Esophagus muscularis mucosa (tissue), 4 donors: ENCODE measurements around the gene RCBTB2. TPM values are rescaled to one million over a fixed set of nuclear protein-coding genes. Genes with fewer than 3 reads are reported as not detected.

Experiments
- DNase-seq: peaks from one replicate; pipeline ENCODE4 v3.0.0-alpha.2; 2017; ENCODE audit errors: extremely low spot score
- H3K27ac ChIP-seq, 4 donors: fragments of 200-600 bp; sonication (generic); replicated peaks in 1 of 4; 1 replicate in 3 of 4; 2 replicates in 1 of 4; pipeline ENCODE4 v1.5.1; 2016 to 2019; ENCODE audit warnings: mild to moderate bottlenecking in 1 of 4
- H3K27me3 ChIP-seq, 4 donors: fragments of 200-600 bp; sonication (generic); one replicate each; pipeline versions ENCODE4 v1.5.1 to v1.6.0; 2016 to 2019
- H3K36me3 ChIP-seq, 4 donors: fragments of 200-600 bp; sonication (generic); one replicate each; pipeline ENCODE4 v1.5.1; 2016 to 2019
- H3K4me1 ChIP-seq, 4 donors: fragments of 200-600 bp; sonication (generic); one replicate each; pipeline ENCODE4 v1.5.1; 2016 to 2019
- H3K4me3 ChIP-seq, 4 donors: fragments of 200-600 bp; sonication (generic); 1 replicate in 2 of 4; 2 replicates in 2 of 4; pipeline ENCODE4 v1.5.1; 2016 to 2019; ENCODE audit warnings: mild to moderate bottlenecking in 4 of 4, moderate library complexity in 1 of 4
- H3K9me3 ChIP-seq, 4 donors: fragments of 200-600 bp; sonication (generic); 1 replicate in 3 of 4; 2 replicates in 1 of 4; pipeline ENCODE4 v1.5.1; 2016 to 2019
- EP300 ChIP-seq: sonication (generic); formaldehyde crosslinking; IDR thresholded peaks from one replicate; pipeline ENCODE4 v1.6.1; 2017; ENCODE audit warnings: antibody characterized with exemption
- POLR2A ChIP-seq: fragments of 450-650 bp; IDR thresholded peaks from one replicate; pipeline ENCODE4 v1.6.1; 2017; ENCODE audit warnings: antibody characterized with exemption, moderate library complexity, mild to moderate bottlenecking, low read depth
- POLR2AphosphoS5 ChIP-seq, 2 donors: sonication (generic); formaldehyde crosslinking; IDR thresholded peaks; one replicate each; pipeline ENCODE4 v1.6.1; 2017; ENCODE audit warnings: antibody characterized with exemption in 2 of 2
- WGBS: methylation state at CpG from one replicate; pipeline ENCODE4 v1.1.5; 2018; 5-methylcytosine and 5-hydroxymethylcytosine counted together
- intact Hi-C: fragments of 100-400 bp; cut with DNase I; formaldehyde crosslinking; loops from one replicate; pipeline ENCODE4 v1.15.1; 2023
- total RNA-seq, 4 donors: library from RNA; depleted of rRNA; stranded (reverse); fragments of >200 nt; gene quantifications; one replicate each; pipeline versions ENCODE4 v1.1.0 to v1.2.1, GENCODE V29; 2016
- TF ChIP-seq, protein P1 (sequence below), 3 experiments: fragments of 200-600 bp in 2 of 3; fragments of 450-650 bp in 1 of 3; sonication (generic) in 2 of 3; IDR thresholded peaks; one replicate each; pipeline ENCODE4 v1.5.1; 2017 to 2019; ENCODE audit warnings: antibody characterized with exemption in 3 of 3, mild to moderate bottlenecking in 2 of 3, moderate library complexity in 1 of 3

The RCBTB2 gene
- total RNA-seq, 4 donors from 2014 or later: 10.1 to 14.5 (median 11.0) TPM

DNA sequence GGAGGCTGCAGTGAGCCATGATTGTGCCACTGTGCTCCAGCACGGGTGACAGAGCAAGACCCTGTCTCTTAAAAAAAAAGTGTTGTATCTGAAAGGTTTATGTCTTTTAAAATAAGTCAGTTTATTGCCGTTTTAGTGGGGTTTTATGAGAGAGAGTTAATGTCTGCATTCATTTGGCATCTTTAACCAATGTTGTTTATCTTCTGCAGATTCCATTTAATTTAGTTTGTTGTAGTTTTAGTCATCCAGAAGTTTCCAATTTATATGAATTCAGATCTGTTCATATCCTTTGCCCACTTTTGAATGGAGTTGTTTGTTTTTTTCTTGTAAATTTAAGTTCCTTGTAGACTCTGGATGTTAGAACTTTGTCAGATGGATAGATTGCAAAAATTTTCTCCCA lies 83.2 kb downstream of the RCBTB2 start:
- Histone ChIP-seq H3K27me3 (no peaks in the 10 kb centered on the region), H3K36me3 (peaks cover 0 to 16% (median 8%) of the 10 kb centered on the region in 4 donors), H3K27ac (no peak overlapping the region), H3K9me3 (peaks cover 0 to 8% (median 2%) of the 10 kb centered on the region in 4 donors), H3K4me3 (no peak overlapping the region), H3K4me1 (peaks cover 0 to 4% (median 3%) of the 10 kb centered on the region in 4 donors)
- no peak for DNase-seq
- intact Hi-C loops: no loop called here
- TF ChIP-seq EP300 (no peak), POLR2AphosphoS5 (IDR thresholded peaks at IDR 0.05) (no peak), POLR2A (no peak)
- TF ChIP-seq, protein P1, sequence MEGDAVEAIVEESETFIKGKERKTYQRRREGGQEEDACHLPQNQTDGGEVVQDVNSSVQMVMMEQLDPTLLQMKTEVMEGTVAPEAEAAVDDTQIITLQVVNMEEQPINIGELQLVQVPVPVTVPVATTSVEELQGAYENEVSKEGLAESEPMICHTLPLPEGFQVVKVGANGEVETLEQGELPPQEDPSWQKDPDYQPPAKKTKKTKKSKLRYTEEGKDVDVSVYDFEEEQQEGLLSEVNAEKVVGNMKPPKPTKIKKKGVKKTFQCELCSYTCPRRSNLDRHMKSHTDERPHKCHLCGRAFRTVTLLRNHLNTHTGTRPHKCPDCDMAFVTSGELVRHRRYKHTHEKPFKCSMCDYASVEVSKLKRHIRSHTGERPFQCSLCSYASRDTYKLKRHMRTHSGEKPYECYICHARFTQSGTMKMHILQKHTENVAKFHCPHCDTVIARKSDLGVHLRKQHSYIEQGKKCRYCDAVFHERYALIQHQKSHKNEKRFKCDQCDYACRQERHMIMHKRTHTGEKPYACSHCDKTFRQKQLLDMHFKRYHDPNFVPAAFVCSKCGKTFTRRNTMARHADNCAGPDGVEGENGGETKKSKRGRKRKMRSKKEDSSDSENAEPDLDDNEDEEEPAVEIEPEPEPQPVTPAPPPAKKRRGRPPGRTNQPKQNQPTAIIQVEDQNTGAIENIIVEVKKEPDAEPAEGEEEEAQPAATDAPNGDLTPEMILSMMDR (IDR thresholded peaks at IDR 0.05): no peak
- 94% methylated on average over 2 of the region's 2 CpGs for WGBS

DNA sequence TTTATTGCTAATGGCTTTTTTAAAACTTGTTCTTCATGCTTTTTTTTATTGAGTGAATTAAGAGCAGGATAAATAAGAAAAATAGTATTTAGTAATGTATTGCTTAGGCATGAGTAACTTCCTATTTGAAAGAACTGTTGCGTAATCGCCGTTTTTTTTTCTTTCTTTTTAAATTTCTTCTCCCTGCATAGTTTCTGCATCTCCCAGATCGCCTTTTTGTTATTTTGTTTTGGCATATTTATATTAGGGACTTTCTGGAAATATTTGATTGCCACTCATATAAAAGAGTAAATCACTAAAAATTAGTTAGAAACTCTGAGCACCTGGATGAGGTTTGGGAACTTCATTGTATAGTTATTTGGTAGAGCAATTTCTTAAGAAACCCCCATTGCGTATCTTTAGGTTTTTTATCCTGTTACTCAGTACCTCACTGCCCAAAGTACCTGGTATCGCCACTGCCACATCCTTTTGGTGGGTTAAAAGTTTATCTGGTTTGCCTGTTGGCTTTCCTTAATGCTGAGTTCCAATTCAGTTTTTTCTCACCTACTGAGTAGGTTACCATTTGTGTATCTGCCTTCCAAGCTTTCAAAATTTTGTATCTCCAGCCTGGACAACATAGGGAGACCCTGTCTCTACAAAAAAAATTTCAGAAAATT lies 83.8 kb downstream of the RCBTB2 start:
- no peak for DNase-seq
- TF ChIP-seq POLR2AphosphoS5 (IDR thresholded peaks at IDR 0.05) (no peak), EP300 (no peak), POLR2A (no peak)
- TF ChIP-seq, protein P1 (IDR thresholded peaks at IDR 0.05): no peak
- H3K9me3 ChIP-seq: peaks cover 0 to 8% (median 2%) of the 10 kb centered on the region in 4 donors
- no peaks in the 10 kb centered on the region for H3K27me3 ChIP-seq
- peaks cover 0 to 14% (median 5%) of the 10 kb centered on the region in 4 donors for H3K36me3 ChIP-seq
- intact Hi-C loops: no loop called here
- H3K4me1 ChIP-seq: peaks cover 0 to 4% (median 3%) of the 10 kb centered on the region in 4 donors
- no peak overlapping the region for H3K27ac ChIP-seq
- WGBS: 68% methylated on average over 6 of the region's 6 CpGs
- no peak overlapping the region for H3K4me3 ChIP-seq

DNA sequence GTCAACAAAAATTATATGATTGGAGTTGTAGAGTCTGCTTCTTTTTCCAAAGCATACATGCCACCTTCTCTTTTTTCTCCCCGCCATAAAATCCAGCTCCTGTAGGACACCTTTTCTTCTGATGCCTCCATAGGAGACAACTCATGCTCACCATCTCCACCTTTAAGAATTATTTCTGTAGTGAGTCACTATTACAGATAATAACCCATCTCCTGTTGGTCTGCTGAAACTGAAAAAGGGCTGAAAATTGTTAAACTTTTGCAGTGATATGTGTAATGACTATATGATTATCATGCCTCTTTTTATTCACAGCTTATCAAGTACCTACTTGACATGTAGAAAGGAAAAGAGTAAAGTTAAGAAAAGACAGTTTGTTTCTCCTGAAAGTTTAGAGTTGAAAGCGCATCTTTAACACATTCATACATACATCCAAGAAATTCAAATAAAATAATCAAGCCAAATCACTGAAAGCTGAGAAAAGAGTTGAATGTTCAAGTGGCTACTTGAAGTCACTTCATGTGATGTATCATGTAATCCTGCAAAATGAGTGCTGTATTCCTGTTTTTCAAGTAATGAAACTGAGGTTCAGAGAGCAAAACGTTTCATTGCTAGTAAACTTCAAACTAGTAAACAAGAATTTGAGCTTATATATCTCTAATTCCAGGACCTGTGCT lies 84.5 kb downstream of the RCBTB2 start:
- Histone ChIP-seq H3K4me1 (peaks cover 0 to 4% (median 3%) of the 10 kb centered on the region in 4 donors), H3K27ac (no peak overlapping the region), H3K27me3 (no peaks in the 10 kb centered on the region), H3K9me3 (peaks cover 0 to 8% (median 2%) of the 10 kb centered on the region in 4 donors), H3K36me3 (peaks cover 0 to 8% (median 3%) of the 10 kb centered on the region in 4 donors), H3K4me3 (no peak overlapping the region)
- intact Hi-C loops: no loop called here
- WGBS: 89% methylated on average over 3 of the region's 3 CpGs
- no peak for TF ChIP-seq POLR2A
- DNase-seq: no peak

DNA sequence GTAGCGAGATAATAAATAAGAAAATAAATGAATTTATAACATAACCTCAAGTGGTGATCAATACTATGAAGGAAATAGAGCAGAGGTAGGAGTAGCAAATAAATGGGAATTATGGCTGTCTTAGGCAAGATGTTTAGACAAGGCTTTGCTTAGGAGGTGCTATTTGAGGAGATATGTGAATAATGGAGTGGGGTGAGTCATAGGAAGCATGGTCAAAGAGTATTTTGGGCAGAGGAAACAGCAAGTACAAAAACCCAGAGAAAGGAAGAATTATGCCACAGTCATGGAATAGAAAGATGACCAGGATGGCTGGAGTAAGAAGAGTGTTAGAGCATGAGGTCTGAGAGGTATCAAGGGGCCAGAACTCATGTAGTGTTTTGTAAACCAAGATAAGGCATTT lies 86.4 kb downstream of the RCBTB2 start:
- WGBS: 93% methylated on average over 1 of the region's 1 CpG
- Histone ChIP-seq H3K4me3 (no peak overlapping the region), H3K27ac (no peak overlapping the region), H3K27me3 (no peaks in the 10 kb centered on the region), H3K4me1 (peaks cover 0 to 4% (median 3%) of the 10 kb centered on the region in 4 donors), H3K36me3 (peaks cover 0 to 4% (median 0%) of the 10 kb centered on the region in 4 donors), H3K9me3 (peaks cover 0 to 8% (median 2%) of the 10 kb centered on the region in 4 donors)
- peak in 1 of 2 donors; percentile 7 for TF ChIP-seq POLR2AphosphoS5 (IDR thresholded peaks at IDR 0.05)
- no peak for TF ChIP-seq POLR2A
- TF ChIP-seq EP300: no peak
- no peak for DNase-seq
- intact Hi-C loops: no loop called here

DNA sequence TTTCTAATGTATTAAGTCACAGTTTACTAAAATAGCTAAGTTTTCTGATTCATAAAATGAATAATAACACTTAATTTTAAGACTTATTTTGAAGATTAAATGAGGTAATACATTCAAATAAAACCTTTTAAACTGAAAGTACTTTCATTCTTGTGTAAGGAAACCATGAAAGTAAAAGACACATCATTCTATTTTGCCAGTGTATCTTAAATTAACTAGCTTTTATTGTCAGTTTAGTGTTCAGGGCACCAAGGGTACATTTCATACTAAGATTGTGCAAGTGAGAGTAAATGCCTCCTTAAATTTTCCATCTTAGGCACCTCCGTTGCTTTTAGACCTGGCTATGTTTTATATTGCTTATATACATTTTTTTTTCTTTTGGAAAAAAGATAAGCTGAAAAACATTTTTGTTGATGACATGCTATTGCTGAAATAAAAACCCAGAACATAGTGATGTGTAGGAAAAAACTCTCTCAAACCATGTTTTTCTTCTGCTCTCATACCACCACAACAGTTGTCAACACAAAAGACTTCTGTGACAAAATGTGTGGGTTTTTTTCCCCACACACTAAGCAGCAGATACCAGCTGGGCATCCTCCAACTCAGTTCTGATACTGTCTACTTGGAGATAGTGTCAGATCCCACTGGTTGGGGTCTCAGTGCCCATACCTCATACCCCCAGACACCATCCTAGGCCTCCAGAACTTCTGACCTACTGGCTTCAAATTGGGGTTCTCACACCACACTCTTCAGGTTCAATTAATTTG lies 89.3 kb downstream of the RCBTB2 start:
- H3K9me3 ChIP-seq: no peaks in the 10 kb centered on the region
- peaks cover 0 to 4% (median 0%) of the 10 kb centered on the region in 4 donors for H3K36me3 ChIP-seq
- no peak for DNase-seq
- H3K4me1 ChIP-seq: peaks cover 0 to 4% (median 3%) of the 10 kb centered on the region in 4 donors
- H3K27me3 ChIP-seq: no peaks in the 10 kb centered on the region
- WGBS: 89% methylated on average over 1 of the region's 1 CpG
- H3K4me3 ChIP-seq: no peak overlapping the region
- intact Hi-C loops: no loop called here
- no peak overlapping the region for H3K27ac ChIP-seq
- TF ChIP-seq, protein P1 (IDR thresholded peaks at IDR 0.05): no peak
- no peak for TF ChIP-seq POLR2AphosphoS5 (IDR thresholded peaks at IDR 0.05)
- no peak for TF ChIP-seq POLR2A
- TF ChIP-seq EP300: no peak

Other genes with a start within 250 kb of the RCBTB2 start
- 10 to 100 TPM; 28.4 to 33.2 (median 29.9) TPM for gene RB1, start 229.3 kb downstream of the RCBTB2 start, total RNA-seq
- 10 to 100 TPM in 1 of 4 donors, 1 to 10 TPM in 3; 7.8 to 14.2 (median 8.8) TPM for gene LPAR6, start 120.0 kb downstream of the RCBTB2 start, total RNA-seq
- 1 to 10 TPM in 3 of 4 donors, under 1 TPM in 1; 0.83 to 4.2 (median 1.2) TPM for gene CYSLTR2, start 120.8 kb upstream of the RCBTB2 start, total RNA-seq